Caco-2 (cell line): ENCODE results near the gene GNAO1. TPM values are rescaled to one million over a fixed set of nuclear protein-coding genes. Genes with fewer than 3 reads are reported as not detected.

Source experiments
- BruUV-seq: library from RNA; stranded (reverse); fragments of 400-500 nt; replicated peaks from 2 replicates; lab custom pipeline; 2021; lab: Mats Ljungman, UMichigan
- CTCF ChIA-PET: fragments of 300-600 bp; sonication (Branson Sonifier 250); formaldehyde crosslinking; loops from one replicate; lab custom pipeline; 2022; ENCODE audit warnings: antibody characterized with exemption; lab: Charles Lee
- POLR2A ChIA-PET: fragments of 300-600 bp; sonication (Branson Sonifier 250); formaldehyde crosslinking; loops from one replicate; lab custom pipeline; 2022; ENCODE audit warnings: antibody characterized with exemption; lab: Charles Lee
- DNase-seq, 2 experiments: peaks; one replicate each; pipeline versions ENCODE4 v3.0.0 to v3.0.0-alpha.2; 2020 to 2022
- H3K27me3 ChIP-seq: replicated peaks from 2 replicates; pipeline ENCODE4 v1.6.0; 2011; ENCODE audit warnings: low read length; ENCODE audit not compliant: control insufficient read depth, insufficient read depth
- H3K36me3 ChIP-seq: 2 replicates; pipeline ENCODE4 v1.5.1; 2011; ENCODE audit warnings: low read length; ENCODE audit not compliant: control insufficient read depth, insufficient read depth
- H3K4me1 ChIP-seq: fragments of 250-450 bp; sonication (Bioruptor Pico); 2 replicates; pipeline ENCODE4 v1.5.1; 2020; ENCODE audit warnings: mild to moderate bottlenecking
- H3K4me3 ChIP-seq: 2 replicates; pipeline ENCODE4 v1.5.1; 2011; ENCODE audit warnings: low read depth, mild to moderate bottlenecking, control low read depth, low read length
- H3K9me3 ChIP-seq: fragments of 250-450 bp; sonication (Bioruptor Pico); 2 replicates; pipeline ENCODE4 v1.5.1; 2020; ENCODE audit warnings: mild to moderate bottlenecking, moderate library complexity
- H3K27ac Mint-ChIP-seq: one replicate; pipeline ENCODE4 v1.8.0; 2022; ENCODE audit warnings: mixed read lengths; ENCODE audit not compliant: unreplicated experiment
- H3K27me3 Mint-ChIP-seq: one replicate; pipeline ENCODE4 v1.8.0; 2022; ENCODE audit warnings: mixed read lengths; ENCODE audit not compliant: insufficient read depth, unreplicated experiment
- H3K36me3 Mint-ChIP-seq: one replicate; pipeline ENCODE4 v1.8.0; 2022; ENCODE audit warnings: mild to moderate bottlenecking, mixed read lengths; ENCODE audit not compliant: insufficient read depth, unreplicated experiment
- H3K4me1 Mint-ChIP-seq: one replicate; pipeline ENCODE4 v1.8.0; 2022; ENCODE audit warnings: low read depth, mixed read lengths; ENCODE audit not compliant: unreplicated experiment
- H3K4me3 Mint-ChIP-seq: one replicate; pipeline ENCODE4 v1.8.0; 2022; ENCODE audit warnings: mild to moderate bottlenecking, moderate library complexity, mixed read lengths; ENCODE audit not compliant: unreplicated experiment
- H3K9me3 Mint-ChIP-seq: one replicate; pipeline ENCODE4 v1.8.0; 2022; ENCODE audit warnings: mixed read lengths; ENCODE audit not compliant: unreplicated experiment
- intact Hi-C: fragments of 100-400 bp; cut with micrococcal nuclease; formaldehyde crosslinking; loops from one replicate; pipeline ENCODE4 v1.10.0; 2022; ENCODE audit not compliant: unreplicated experiment
- total RNA-seq: library from RNA; stranded (reverse); gene quantifications from 2 replicates; pipeline ENCODE4 v1.2.3, GENCODE V29; 2022
- TF ChIP-seq, protein P1 (sequence below), 2 experiments: fragments of 200-600 bp in 1 of 2; IDR thresholded peaks; 1 replicate in 1 of 2; 2 replicates in 1 of 2; pipeline versions ENCODE4 v1.5.1 to v1.8.0; 2011 to 2022; ENCODE audit warnings: antibody characterized with exemption in 1 of 2, control low read depth in 1 of 2, inconsistent platforms in 1 of 2, low read depth in 1 of 2, low read length in 1 of 2, mild to moderate bottlenecking in 1 of 2, moderate library complexity in 1 of 2; ENCODE audit not compliant: insufficient read depth in 1 of 2, severe bottlenecking in 1 of 2, unreplicated experiment in 1 of 2

The GNAO1 gene
- total RNA-seq, 1 experiment from 2014 or later = 3.2 TPM

DNA sequence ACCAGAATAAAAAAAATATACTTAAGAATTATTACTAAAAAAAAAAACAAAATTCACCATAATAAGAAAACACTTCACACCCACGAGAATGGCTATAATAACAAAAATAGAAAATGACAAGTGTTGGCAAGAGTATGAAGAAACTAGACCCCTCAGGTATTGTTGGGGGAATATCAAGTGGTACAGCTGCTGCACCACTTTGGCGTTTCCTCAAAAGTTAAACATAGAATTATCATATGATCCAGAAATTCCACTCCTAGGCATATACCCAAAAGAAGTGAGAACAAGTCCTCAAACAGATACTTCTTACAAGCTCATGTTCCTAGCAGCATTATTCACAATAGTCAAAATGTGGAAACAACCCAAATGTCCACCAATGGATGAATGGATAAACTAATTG is 207.8 kb downstream of the GNAO1 start:
- H3K9me3 ChIP-seq = no peaks in the 10 kb centered on the region
- no peaks in the 10 kb centered on the region; the same call in 1 of the 2 replicates for H3K36me3 ChIP-seq
- no peak overlapping the region for H3K4me3 ChIP-seq
- CTCF ChIA-PET = no interaction called here
- H3K36me3 Mint-ChIP-seq = peaks cover 47% of the 10 kb centered on the region
- no peaks in the 10 kb centered on the region for H3K4me1 Mint-ChIP-seq
- no peaks in the 10 kb centered on the region for H3K4me1 ChIP-seq
- no peaks in the 10 kb centered on the region for H3K27me3 Mint-ChIP-seq
- H3K9me3 Mint-ChIP-seq = no peaks in the 10 kb centered on the region
- DNase-seq = no peak
- TF ChIP-seq, protein P1, sequence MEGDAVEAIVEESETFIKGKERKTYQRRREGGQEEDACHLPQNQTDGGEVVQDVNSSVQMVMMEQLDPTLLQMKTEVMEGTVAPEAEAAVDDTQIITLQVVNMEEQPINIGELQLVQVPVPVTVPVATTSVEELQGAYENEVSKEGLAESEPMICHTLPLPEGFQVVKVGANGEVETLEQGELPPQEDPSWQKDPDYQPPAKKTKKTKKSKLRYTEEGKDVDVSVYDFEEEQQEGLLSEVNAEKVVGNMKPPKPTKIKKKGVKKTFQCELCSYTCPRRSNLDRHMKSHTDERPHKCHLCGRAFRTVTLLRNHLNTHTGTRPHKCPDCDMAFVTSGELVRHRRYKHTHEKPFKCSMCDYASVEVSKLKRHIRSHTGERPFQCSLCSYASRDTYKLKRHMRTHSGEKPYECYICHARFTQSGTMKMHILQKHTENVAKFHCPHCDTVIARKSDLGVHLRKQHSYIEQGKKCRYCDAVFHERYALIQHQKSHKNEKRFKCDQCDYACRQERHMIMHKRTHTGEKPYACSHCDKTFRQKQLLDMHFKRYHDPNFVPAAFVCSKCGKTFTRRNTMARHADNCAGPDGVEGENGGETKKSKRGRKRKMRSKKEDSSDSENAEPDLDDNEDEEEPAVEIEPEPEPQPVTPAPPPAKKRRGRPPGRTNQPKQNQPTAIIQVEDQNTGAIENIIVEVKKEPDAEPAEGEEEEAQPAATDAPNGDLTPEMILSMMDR (IDR thresholded peaks at IDR 0.05; ENCODE audit: insufficient read depth in 1 of 2, low read depth in 1 of 2, low read length in 1 of 2, severe bottlenecking in 1 of 2, unreplicated experiment in 1 of 2) = no peak
- POLR2A ChIA-PET = no interaction called here
- no TSS peak for BruUV-seq
- H3K27ac Mint-ChIP-seq = no peak overlapping the region
- intact Hi-C loops = no loop called here
- H3K27me3 ChIP-seq = no peaks in the 10 kb centered on the region
- no peak overlapping the region for H3K4me3 Mint-ChIP-seq

GRCh38 chr16:56399486-56399885 is 208.2 kb downstream of the GNAO1 start:
- no peaks in the 10 kb centered on the region for H3K27me3 ChIP-seq
- H3K9me3 ChIP-seq = no peaks in the 10 kb centered on the region
- H3K4me1 Mint-ChIP-seq = no peaks in the 10 kb centered on the region
- DNase-seq = no peak
- no peaks in the 10 kb centered on the region for H3K27me3 Mint-ChIP-seq
- no peaks in the 10 kb centered on the region for H3K9me3 Mint-ChIP-seq
- no TSS peak for BruUV-seq
- CTCF ChIA-PET = no interaction called here
- H3K4me1 ChIP-seq = no peaks in the 10 kb centered on the region
- intact Hi-C loops = no loop called here
- peaks cover 46% of the 10 kb centered on the region for H3K36me3 Mint-ChIP-seq
- no peaks in the 10 kb centered on the region; the same call in 1 of the 2 replicates for H3K36me3 ChIP-seq
- no peak overlapping the region for H3K27ac Mint-ChIP-seq
- no peak overlapping the region for H3K4me3 ChIP-seq
- TF ChIP-seq, protein P1 (IDR thresholded peaks at IDR 0.05; ENCODE audit: insufficient read depth in 1 of 2, low read depth in 1 of 2, low read length in 1 of 2, severe bottlenecking in 1 of 2, unreplicated experiment in 1 of 2) = no peak
- POLR2A ChIA-PET = no interaction called here
- H3K4me3 Mint-ChIP-seq = no peak overlapping the region

DNA sequence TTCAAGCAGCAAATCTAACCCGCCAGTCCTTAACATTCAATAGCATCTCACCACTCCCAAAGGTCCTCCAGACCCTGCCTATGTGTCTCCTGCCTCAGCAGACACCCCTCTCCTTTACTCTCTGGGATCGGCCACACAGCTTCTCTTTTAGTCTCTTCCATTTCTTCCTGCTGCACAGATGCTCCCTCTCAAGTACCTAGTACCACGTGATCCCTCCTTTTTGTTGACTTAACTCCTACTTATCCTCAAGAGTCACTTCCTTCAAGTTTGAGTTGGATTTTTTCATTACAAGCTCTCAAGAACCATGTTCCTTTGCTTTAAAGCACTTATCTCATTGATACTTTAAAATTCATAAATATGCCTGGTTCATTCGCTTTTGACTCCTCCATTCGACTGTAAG is 209.2 kb downstream of the GNAO1 start:
- intact Hi-C loops = no loop called here
- TF ChIP-seq, protein P1 (IDR thresholded peaks at IDR 0.05; ENCODE audit: insufficient read depth in 1 of 2, low read depth in 1 of 2, low read length in 1 of 2, severe bottlenecking in 1 of 2, unreplicated experiment in 1 of 2) = no peak
- H3K4me3 ChIP-seq = no peak overlapping the region
- Mint-ChIP-seq H3K27me3 (no peaks in the 10 kb centered on the region), H3K27ac (no peak overlapping the region), H3K36me3 (peaks cover 51% of the 10 kb centered on the region), H3K4me3 (no peak overlapping the region), H3K9me3 (no peaks in the 10 kb centered on the region), H3K4me1 (no peaks in the 10 kb centered on the region)
- no peaks in the 10 kb centered on the region; the same call in 1 of the 2 replicates for H3K36me3 ChIP-seq
- H3K9me3 ChIP-seq = no peaks in the 10 kb centered on the region
- H3K4me1 ChIP-seq = no peaks in the 10 kb centered on the region
- ChIA-PET POLR2A (no interaction called here), CTCF (no interaction called here)
- DNase-seq = no peak
- no peaks in the 10 kb centered on the region for H3K27me3 ChIP-seq
- BruUV-seq = no TSS peak
